ENCODE data around the gene MAML2.

- no peak for TF ChIP-seq CTCF (conservative IDR thresholded peaks at IDR 0.05; ENCODE audit: low read length)
- TF ChIP-seq EZH2phosphoT487 (IDR thresholded peaks at IDR 0.05; ENCODE audit: borderline replicate concordance, low read depth, low read length) = no peak
Measured at GRCh38 chr11:96061730-96062129, 281.3 kb downstream of the MAML2 start.
